WTC11 (cell line): ENCODE measurements around the gene LEFTY2. TPM values are rescaled to one million over a fixed set of nuclear protein-coding genes. Genes with fewer than 3 reads are reported as not detected.

Source experiments
- ATAC-seq: fragments of 200-7000 bp; cut with Tn5 transposase; 2 replicates; pipeline ENCODE4 v1.10.0; 2021; ENCODE audit warnings: mild to moderate bottlenecking, moderate library complexity
- CTCF ChIA-PET: fragments of 300-600 bp; sonication (Branson Sonifier 250); formaldehyde crosslinking; loops from one replicate; lab custom pipeline; 2021; ENCODE audit warnings: antibody characterized with exemption; lab: Charles Lee
- POLR2A ChIA-PET: fragments of 350-600 bp; sonication (Branson Sonifier 250); formaldehyde crosslinking; loops from one replicate; lab custom pipeline; 2021; ENCODE audit warnings: antibody characterized with exemption; lab: Charles Lee
- DNase-seq: peaks from one replicate; pipeline ENCODE4 v3.0.0; 2021; ENCODE audit warnings: low spot score
- H3K27ac Mint-ChIP-seq: 2 replicates; pipeline ENCODE4 v1.8.0; 2021; ENCODE audit warnings: mixed read lengths
- H3K27me3 Mint-ChIP-seq: 2 replicates; pipeline ENCODE4 v1.8.0; 2021; ENCODE audit warnings: low read depth, mild to moderate bottlenecking, moderate library complexity, mixed read lengths
- H3K36me3 Mint-ChIP-seq: 2 replicates; pipeline ENCODE4 v1.8.0; 2021; ENCODE audit warnings: mixed read lengths
- H3K4me1 Mint-ChIP-seq: 2 replicates; pipeline ENCODE4 v1.8.0; 2022; ENCODE audit warnings: mixed read lengths
- H3K4me3 Mint-ChIP-seq: 2 replicates; pipeline ENCODE4 v1.8.0; 2021; ENCODE audit warnings: mild to moderate bottlenecking, moderate library complexity, mixed read lengths
- H3K9me3 Mint-ChIP-seq: 2 replicates; pipeline ENCODE4 v1.8.0; 2021; ENCODE audit warnings: mixed read lengths
- ATF6 ChIP-seq: sonication (generic); formaldehyde crosslinking; IDR thresholded peaks from 2 replicates; pipeline ENCODE4 v1.8.1; 2023; ENCODE audit warnings: mild to moderate bottlenecking, missing genetic modification reagents
- E2F4 ChIP-seq: sonication (generic); formaldehyde crosslinking; IDR thresholded peaks from 2 replicates; pipeline ENCODE4 v1.8.1; 2022; ENCODE audit warnings: low read depth, mild to moderate bottlenecking, moderate library complexity, missing genetic modification reagents, borderline replicate concordance
- ELF4 ChIP-seq: sonication (generic); formaldehyde crosslinking; IDR thresholded peaks from 2 replicates; pipeline ENCODE4 v1.8.1; 2022; ENCODE audit warnings: low read depth, mild to moderate bottlenecking, moderate library complexity, missing genetic modification reagents
- HMGXB4 ChIP-seq: sonication (generic); formaldehyde crosslinking; IDR thresholded peaks from 2 replicates; pipeline ENCODE4 v1.8.1; 2023; ENCODE audit warnings: mild to moderate bottlenecking, moderate library complexity, missing genetic modification reagents
- IRF1 ChIP-seq: sonication (generic); formaldehyde crosslinking; IDR thresholded peaks from 2 replicates; pipeline ENCODE4 v1.8.0; 2023; ENCODE audit warnings: missing genetic modification reagents
- IRF2 ChIP-seq: sonication (generic); formaldehyde crosslinking; IDR thresholded peaks from 2 replicates; pipeline ENCODE4 v1.8.0; 2022; ENCODE audit warnings: low read depth, missing genetic modification reagents, borderline replicate concordance
- JAZF1 ChIP-seq: fragments of 250-450 bp; sonication (Bioruptor Pico); IDR thresholded peaks from 2 replicates; pipeline ENCODE4 v1.9.0; 2021; ENCODE audit warnings: moderate library complexity, mild to moderate bottlenecking, inconsistent platforms
- MAX ChIP-seq: sonication (generic); formaldehyde crosslinking; IDR thresholded peaks from 2 replicates; pipeline ENCODE4 v1.8.0; 2022; ENCODE audit warnings: mild to moderate bottlenecking, missing genetic modification reagents
- NFE2L1 ChIP-seq: sonication (generic); formaldehyde crosslinking; IDR thresholded peaks from 2 replicates; pipeline ENCODE4 v1.8.1; 2023; ENCODE audit warnings: missing genetic modification reagents
- PRDM15 ChIP-seq: sonication (generic); formaldehyde crosslinking; IDR thresholded peaks from 2 replicates; pipeline ENCODE4 v1.8.0; 2022; ENCODE audit warnings: missing genetic modification reagents
- RELA ChIP-seq: sonication (generic); formaldehyde crosslinking; IDR thresholded peaks from 2 replicates; pipeline ENCODE4 v1.8.1; 2022; ENCODE audit warnings: missing genetic modification reagents, mild to moderate bottlenecking, borderline replicate concordance
- SP1 ChIP-seq: sonication (generic); formaldehyde crosslinking; conservative IDR thresholded peaks from 2 replicates; pipeline ENCODE4 v1.8.1; 2022; ENCODE audit warnings: missing genetic modification reagents
- TEAD4 ChIP-seq: sonication (generic); formaldehyde crosslinking; IDR thresholded peaks from 2 replicates; pipeline ENCODE4 v1.8.0; 2022; ENCODE audit warnings: mild to moderate bottlenecking, missing genetic modification reagents
- TP53 ChIP-seq: sonication (generic); formaldehyde crosslinking; IDR thresholded peaks from 2 replicates; pipeline ENCODE4 v1.8.1; 2023; ENCODE audit warnings: mild to moderate bottlenecking, missing genetic modification reagents
- USF2 ChIP-seq: sonication (generic); formaldehyde crosslinking; IDR thresholded peaks from 2 replicates; pipeline ENCODE4 v1.8.1; 2023; ENCODE audit warnings: mild to moderate bottlenecking, missing genetic modification reagents, moderate library complexity
- ZNF121 ChIP-seq: sonication (generic); formaldehyde crosslinking; IDR thresholded peaks from 2 replicates; pipeline ENCODE4 v1.8.0; 2023; ENCODE audit warnings: missing genetic modification reagents
- ZNF138 ChIP-seq: sonication (generic); formaldehyde crosslinking; conservative IDR thresholded peaks from 2 replicates; pipeline ENCODE4 v1.8.1; 2022; ENCODE audit warnings: mild to moderate bottlenecking, moderate library complexity, missing genetic modification reagents
- ZNF396 ChIP-seq: fragments of 250-450 bp; sonication (Bioruptor Pico); IDR thresholded peaks from 2 replicates; pipeline ENCODE4 v1.8.0; 2021; ENCODE audit warnings: mild to moderate bottlenecking, moderate library complexity, borderline replicate concordance
- ZNF423 ChIP-seq: fragments of 250-450 bp; sonication (Bioruptor Pico); IDR thresholded peaks from 2 replicates; pipeline ENCODE4 v2.1.2; 2022; ENCODE audit warnings: mild to moderate bottlenecking, moderate library complexity
- total RNA-seq: library from RNA; stranded (reverse); gene quantifications from 3 replicates; pipeline ENCODE4 v1.2.3, GENCODE V29; 2021

The LEFTY2 gene
- total RNA-seq, 1 experiment from 2014 or later, result 15.5 TPM

- no peak overlapping the region for H3K4me3 Mint-ChIP-seq
- TF ChIP-seq E2F4 (CRISPR knock-in tag) (no peak), ZNF423 (no peak), ZNF121 (CRISPR knock-in tag) (0 out of 2 replicates have a peak, but pooled peaks have one; percentile 40)
- TF ChIP-seq, all 79 proteins: peak for 1
- POLR2A ChIA-PET, result no interaction called here
- no peak overlapping the region for H3K27ac Mint-ChIP-seq
- DNase-seq (no peak), ATAC-seq (no peak)
- peaks cover 33% of the 10 kb centered on the region for H3K4me1 Mint-ChIP-seq
- H3K36me3 Mint-ChIP-seq, result peaks cover 18% of the 10 kb centered on the region
- CTCF ChIA-PET, result interaction anchor here (1.2 to 1.4 kb wide), 2 partner anchors 73 to 439 kb away, joined by 3 to 6 read pairs; no protein-coding TSS in a partner anchor
- peaks cover 9% of the 10 kb centered on the region for H3K27me3 Mint-ChIP-seq
- H3K9me3 Mint-ChIP-seq, result no peaks in the 10 kb centered on the region
These were observed 26.6 kb downstream of the LEFTY2 start for GRCh38 chr1:225914391-225914790.

GRCh38 chr1:225911191-225912130 is 29.6 kb downstream of the LEFTY2 start:
- Mint-ChIP-seq H3K4me1 (peaks cover 43% of the 10 kb centered on the region), H3K27me3 (peaks cover 12% of the 10 kb centered on the region), H3K36me3 (no peaks in the 10 kb centered on the region), H3K9me3 (no peaks in the 10 kb centered on the region), H3K27ac (no peak overlapping the region), H3K4me3 (no peak overlapping the region)
- ChIA-PET CTCF (interaction anchor here (0.6 to 5.1 kb wide), 34 partner anchors 9 to 494 kb away, joined by 3 to 94 read pairs (median 4); partner anchors contain the start of genes LEFTY1, LEFTY2, PYCR2 and SRP9), POLR2A (interaction anchor here (1.1 to 1.4 kb wide), 3 partner anchors 29 to 134 kb away, joined by 4 to 6 read pairs (median 5); partner anchors contain the start of genes SRP9 and TMEM63A)
- peak; percentile 84 for DNase-seq
- ATAC-seq, result peak; percentile 82
- TF ChIP-seq ZNF396 (no peak), IRF1 (CRISPR knock-in tag) (no peak), TEAD4 (CRISPR knock-in tag) (no peak), RELA (CRISPR knock-in tag) (no peak), IRF2 (CRISPR knock-in tag) (no peak), ZNF121 (CRISPR knock-in tag) (no peak), ELF4 (CRISPR knock-in tag) (no peak), PRDM15 (CRISPR knock-in tag) (no peak), USF2 (peak; percentile 6; the same call in 1 of the 2 replicates), MAX (peak; percentile 62), ZNF138 (0 out of 2 replicates have a peak, but pooled peaks have one; percentile 64), HMGXB4 (CRISPR knock-in tag) (peak; percentile 66; the same call in 1 of the 2 replicates), ATF6 (no peak), JAZF1 (CRISPR knock-in tag) (no peak), SP1 (no peak), NFE2L1 (CRISPR knock-in tag) (no peak), TP53 (CRISPR knock-in tag) (peak; percentile 77; the same call in 1 of the 2 replicates), ZNF423 (peak; percentile 59; the same call in 1 of the 2 replicates)
